Fibroblast of mammary gland (primary cell): ENCODE measurements around the gene ARHGEF11.
A peak's percentile ranks its signal among the peaks of the same experiment; 100 is the strongest.

Source experiments
- DNase-seq: peaks from one replicate; pipeline ENCODE4 v3.0.0-alpha.2; 2010; ENCODE audit warnings: low read depth
- H3K4me3 ChIP-seq: 2 replicates; pipeline ENCODE4 v1.5.1; 2011; ENCODE audit warnings: low read depth, mild to moderate bottlenecking, low read length, moderate library complexity; ENCODE audit not compliant: control insufficient read depth
- TF ChIP-seq, protein P1 (sequence below): conservative IDR thresholded peaks from 2 replicates; pipeline ENCODE4 v1.5.1; 2011; ENCODE audit warnings: low read depth, low read length, inconsistent platforms; ENCODE audit not compliant: control insufficient read depth, insufficient read depth

The ARHGEF11 gene, protein sequence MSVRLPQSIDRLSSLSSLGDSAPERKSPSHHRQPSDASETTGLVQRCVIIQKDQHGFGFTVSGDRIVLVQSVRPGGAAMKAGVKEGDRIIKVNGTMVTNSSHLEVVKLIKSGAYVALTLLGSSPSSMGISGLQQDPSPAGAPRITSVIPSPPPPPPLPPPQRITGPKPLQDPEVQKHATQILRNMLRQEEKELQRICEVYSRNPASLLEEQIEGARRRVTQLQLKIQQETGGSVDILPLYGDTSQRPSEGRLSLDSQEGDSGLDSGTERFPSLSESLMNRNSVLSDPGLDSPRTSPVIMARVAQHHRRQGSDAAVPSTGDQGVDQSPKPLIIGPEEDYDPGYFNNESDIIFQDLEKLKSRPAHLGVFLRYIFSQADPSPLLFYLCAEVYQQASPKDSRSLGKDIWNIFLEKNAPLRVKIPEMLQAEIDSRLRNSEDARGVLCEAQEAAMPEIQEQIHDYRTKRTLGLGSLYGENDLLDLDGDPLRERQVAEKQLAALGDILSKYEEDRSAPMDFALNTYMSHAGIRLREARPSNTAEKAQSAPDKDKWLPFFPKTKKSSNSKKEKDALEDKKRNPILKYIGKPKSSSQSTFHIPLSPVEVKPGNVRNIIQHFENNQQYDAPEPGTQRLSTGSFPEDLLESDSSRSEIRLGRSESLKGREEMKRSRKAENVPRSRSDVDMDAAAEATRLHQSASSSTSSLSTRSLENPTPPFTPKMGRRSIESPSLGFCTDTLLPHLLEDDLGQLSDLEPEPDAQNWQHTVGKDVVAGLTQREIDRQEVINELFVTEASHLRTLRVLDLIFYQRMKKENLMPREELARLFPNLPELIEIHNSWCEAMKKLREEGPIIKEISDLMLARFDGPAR (N-terminal part only)

DNA sequence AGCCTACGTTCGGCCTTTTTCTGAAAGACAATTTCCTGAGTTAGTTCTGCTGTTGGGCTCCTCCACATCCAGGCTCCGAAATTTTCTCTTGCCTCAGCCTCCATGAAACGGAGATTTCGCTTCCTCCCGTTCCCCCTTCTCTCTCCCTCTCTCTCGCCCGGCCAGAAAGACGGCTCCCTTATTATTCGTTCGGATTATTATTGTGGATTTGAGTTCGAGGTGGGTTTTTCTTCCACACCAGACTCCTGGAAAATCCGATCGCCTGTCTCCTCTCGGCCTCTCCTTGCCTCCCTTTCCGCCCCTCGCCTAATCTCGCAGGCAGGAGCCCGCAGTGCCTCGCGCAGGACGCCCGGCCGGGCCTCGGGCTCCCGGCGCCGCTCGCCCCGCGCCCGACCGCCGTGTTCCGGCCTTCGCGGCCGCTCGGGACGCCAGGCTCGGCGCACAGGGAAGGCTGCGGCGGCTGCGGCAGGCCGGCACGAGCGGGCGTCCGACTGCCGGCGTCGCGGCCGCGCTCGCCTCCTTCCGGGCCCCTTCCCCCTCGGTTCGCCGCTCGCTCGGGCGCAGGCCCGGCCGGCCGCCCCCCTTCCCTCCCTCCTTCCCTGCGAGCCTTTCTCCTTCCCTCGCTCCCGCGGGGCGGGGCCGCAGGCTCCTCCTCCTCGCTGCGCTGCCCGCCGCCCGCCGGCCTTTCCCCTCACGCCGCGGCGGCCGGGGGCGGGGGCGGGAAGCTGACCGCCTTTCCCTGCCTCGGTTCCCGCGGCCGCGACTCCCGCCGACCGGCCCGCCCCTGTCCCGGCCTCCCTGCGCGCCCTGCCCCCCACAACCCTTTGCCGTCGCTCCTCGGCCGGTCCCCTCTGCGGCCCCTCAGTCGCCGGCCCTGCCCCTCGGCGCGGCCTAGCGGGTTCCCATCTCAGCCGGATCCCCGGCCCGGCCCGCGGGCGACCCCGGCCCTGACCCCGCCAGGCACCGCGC, at the start of gene ARHGEF11:
TSS of gene ARHGEF11 (minus strand) at position 493 of the 969 bp plus-strand sequence. CDS start 1,412 bp downstream, outside the sequence.
- TF ChIP-seq, protein P1, sequence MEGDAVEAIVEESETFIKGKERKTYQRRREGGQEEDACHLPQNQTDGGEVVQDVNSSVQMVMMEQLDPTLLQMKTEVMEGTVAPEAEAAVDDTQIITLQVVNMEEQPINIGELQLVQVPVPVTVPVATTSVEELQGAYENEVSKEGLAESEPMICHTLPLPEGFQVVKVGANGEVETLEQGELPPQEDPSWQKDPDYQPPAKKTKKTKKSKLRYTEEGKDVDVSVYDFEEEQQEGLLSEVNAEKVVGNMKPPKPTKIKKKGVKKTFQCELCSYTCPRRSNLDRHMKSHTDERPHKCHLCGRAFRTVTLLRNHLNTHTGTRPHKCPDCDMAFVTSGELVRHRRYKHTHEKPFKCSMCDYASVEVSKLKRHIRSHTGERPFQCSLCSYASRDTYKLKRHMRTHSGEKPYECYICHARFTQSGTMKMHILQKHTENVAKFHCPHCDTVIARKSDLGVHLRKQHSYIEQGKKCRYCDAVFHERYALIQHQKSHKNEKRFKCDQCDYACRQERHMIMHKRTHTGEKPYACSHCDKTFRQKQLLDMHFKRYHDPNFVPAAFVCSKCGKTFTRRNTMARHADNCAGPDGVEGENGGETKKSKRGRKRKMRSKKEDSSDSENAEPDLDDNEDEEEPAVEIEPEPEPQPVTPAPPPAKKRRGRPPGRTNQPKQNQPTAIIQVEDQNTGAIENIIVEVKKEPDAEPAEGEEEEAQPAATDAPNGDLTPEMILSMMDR: no peak
- DNase-seq: peak; percentile 80

GRCh38 chr1:157095091-157095490, 49.5 kb upstream of the ARHGEF11 start:
- no peak overlapping the region for H3K4me3 ChIP-seq
- no peak for DNase-seq
- TF ChIP-seq, protein P1: no peak

More for the DNA sequence above, at the start of gene ARHGEF11:
- H3K4me3 ChIP-seq: peak within 1 kb of the TSS; percentile 84

DNA sequence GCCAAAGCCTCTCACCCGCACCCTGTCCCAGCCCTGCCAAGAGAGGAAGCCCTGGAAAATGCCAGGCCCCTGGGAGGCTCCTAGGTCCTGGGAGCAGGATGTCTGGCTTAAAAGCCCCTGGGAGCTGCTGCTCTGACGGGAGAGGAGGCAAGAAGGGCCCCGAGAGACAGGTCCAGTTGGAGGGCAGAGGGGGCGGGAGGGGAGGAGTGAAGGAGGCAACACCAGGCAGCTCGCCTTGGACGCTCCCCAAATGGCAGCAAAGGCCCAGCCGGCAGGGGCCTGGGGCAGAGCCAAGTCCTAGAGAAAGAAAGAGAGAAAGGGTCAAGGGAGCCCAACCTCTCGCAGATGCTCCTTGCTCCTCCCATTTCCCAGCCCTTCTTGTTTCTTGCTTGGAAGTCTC, 47.3 kb upstream of the ARHGEF11 start:
- TF ChIP-seq, protein P1: no peak
- DNase-seq: peak; percentile 65

DNA sequence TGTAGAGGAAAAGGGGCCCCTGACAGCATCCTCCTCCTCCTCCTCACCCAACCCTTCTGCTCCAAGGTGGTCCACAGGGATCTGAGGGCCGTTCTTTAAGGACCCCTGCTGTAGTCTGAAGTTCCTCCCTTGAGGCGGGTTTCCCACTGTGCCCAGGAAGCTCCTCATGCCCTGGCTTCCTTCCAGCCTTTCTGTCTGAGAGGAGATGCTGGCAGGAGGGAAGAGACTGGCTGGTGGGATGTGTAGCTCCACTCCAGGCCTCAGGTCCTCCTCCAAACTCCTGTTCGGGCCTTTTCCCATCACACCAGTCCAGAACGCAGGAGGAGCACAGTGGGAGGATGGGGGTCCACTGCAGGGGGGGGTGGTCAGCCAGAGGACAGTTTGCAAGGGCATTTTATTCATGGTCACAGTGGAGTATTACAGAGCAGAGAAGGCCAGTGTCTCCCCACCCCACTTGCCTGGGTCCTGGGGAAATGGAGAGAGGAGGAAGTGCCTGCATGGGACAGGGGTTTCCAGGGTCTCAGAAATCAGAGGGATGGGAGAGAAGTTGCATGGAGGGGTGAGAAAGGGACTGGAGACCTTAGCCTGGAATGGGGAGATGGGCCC, 46.2 kb upstream of the ARHGEF11 start:
- TF ChIP-seq, protein P1: no peak
- DNase-seq: no peak
- no peak overlapping the region for H3K4me3 ChIP-seq

More for the DNA sequence above, 47.3 kb upstream of the ARHGEF11 start:
- H3K4me3 ChIP-seq: no peak overlapping the region

GRCh38 chr1:157091186-157091585, 45.6 kb upstream of the ARHGEF11 start:
- TF ChIP-seq, protein P1: no peak
- no peak overlapping the region for H3K4me3 ChIP-seq
- DNase-seq: no peak
